K562 (cell line): Measurements from ENCODE around the gene P4HTM. TPM values are rescaled to one million over a fixed set of nuclear protein-coding genes. Genes with fewer than 3 reads are reported as not detected.

ENCODE experiments used
- ATF3 ChIP-seq, 2 experiments: fragments of 450-650 bp in 1 of 2; sonication (generic) in 1 of 2; formaldehyde crosslinking in 1 of 2; IDR thresholded peaks in 1 of 2; conservative IDR thresholded peaks in 1 of 2; 2 replicates each; pipeline versions ENCODE4 v1.6.1 to v1.8.1; 2016 to 2023; ENCODE audit warnings: mild to moderate bottlenecking in 2 of 2, moderate library complexity in 2 of 2, inconsistent platforms in 1 of 2, missing genetic modification reagents in 1 of 2
- CBX1 ChIP-seq: sonication (generic); IDR thresholded peaks from 2 replicates; pipeline ENCODE4 v1.6.1; 2016; ENCODE audit warnings: antibody characterized with exemption, low read depth, mild to moderate bottlenecking
- CLOCK ChIP-seq: fragments of 250-450 bp; sonication (Bioruptor Pico); IDR thresholded peaks from 2 replicates; pipeline ENCODE4 v1.4.0; 2020; ENCODE audit warnings: mild to moderate bottlenecking, moderate library complexity, borderline replicate concordance
- DMBX1 ChIP-seq: fragments of 250-450 bp; sonication (Bioruptor Pico); IDR thresholded peaks from 2 replicates; pipeline ENCODE4 v1.8.0; 2022; ENCODE audit warnings: inconsistent platforms, mild to moderate bottlenecking, moderate library complexity, borderline replicate concordance
- NONO ChIP-seq, 2 experiments: fragments of 200-400 bp in 1 of 2; fragments of 450-650 bp in 1 of 2; formaldehyde crosslinking in 1 of 2; IDR thresholded peaks; 2 replicates each; pipeline ENCODE4 v1.6.1; 2017; ENCODE audit warnings: low read depth in 2 of 2, mild to moderate bottlenecking in 2 of 2, moderate library complexity in 2 of 2, low read length in 1 of 2
- NR3C1 ChIP-seq: sonication (generic); formaldehyde crosslinking; IDR thresholded peaks from 2 replicates; pipeline ENCODE4 v1.8.1; 2022; ENCODE audit warnings: missing genetic modification reagents
- ZBTB2 ChIP-seq: fragments of 450-650 bp; IDR thresholded peaks from 2 replicates; pipeline ENCODE4 v1.6.1; 2016; ENCODE audit warnings: antibody characterized with exemption
- ZFX ChIP-seq: sonication (generic); formaldehyde crosslinking; IDR thresholded peaks from 2 replicates; pipeline ENCODE4 v1.8.0; 2022; ENCODE audit warnings: mild to moderate bottlenecking, missing genetic modification reagents, moderate library complexity
- polyA plus RNA-seq, 8 experiments: library from polyadenylated mRNA; depleted of rRNA in 4 of 8; stranded (reverse) in 5 of 8; unstranded in 3 of 8; fragments of >200 nt; fragmentation: Nextera tagmentation in 2 of 8; fragmentation: Illumina TruSeq in 1 of 8; extraction: Ambion mirVana in 2 of 8; extraction: Trizol in 1 of 8; gene quantifications; 2 replicates each; pipeline versions ENCODE4 v1.2.1 to v1.2.3, GENCODE V29; 2011 to 2014; ENCODE audit warnings: inconsistent platforms in 1 of 8, missing spikeins in 1 of 8
- total RNA-seq, 7 experiments: library from RNA; depleted of rRNA in 6 of 7; stranded (reverse); fragments of >200 nt in 6 of 7; fragmentation: Illumina TruSeq in 2 of 7; extraction: Trizol in 2 of 7; gene quantifications; 2 replicates each; pipeline versions ENCODE4 v1.2.1 to v1.2.3, GENCODE V29; 2011 to 2021; ENCODE audit warnings: low replicate concordance in 1 of 7
- TF ChIP-seq, protein P1 (sequence below): fragments of 250-450 bp; sonication (Bioruptor Pico); IDR thresholded peaks from 2 replicates; pipeline ENCODE4 v1.5.0; 2021; ENCODE audit warnings: mild to moderate bottlenecking, borderline replicate concordance
- TF ChIP-seq, protein P2 (sequence below): fragments of 450-650 bp; IDR thresholded peaks from 2 replicates; pipeline ENCODE4 v1.6.1; 2014; ENCODE audit warnings: low read depth, mild to moderate bottlenecking, moderate library complexity, borderline replicate concordance

P4HTM gene
- total and polyA plus RNA-seq, 9 of the 15 experiments (the other 6 are each of a cell fraction or from before 2014, with no cell fraction given): 0.09 to 0.66 (median 0.25) TPM; not detected in 2

- TF ChIP-seq NR3C1 (0 out of 2 replicates have a peak, but pooled peaks have one; percentile 50), NONO (IDR thresholded peaks at IDR 0.05; ENCODE audit: low read depth in 2 of 2, low read length in 1 of 2) (peak in 1 of 2 experiments; percentile 39; a peak in 1 of 4 replicates), ATF3 (IDR thresholded peaks at IDR 0.05) (no peak), ATF3 (CRISPR knock-in tag; conservative IDR thresholded peaks at IDR 0.05) (no peak), ZBTB2 (peak; percentile 32; the same call in 1 of the 2 replicates), CBX1 (peak; percentile 39; the same call in 1 of the 2 replicates), ZFX (CRISPR knock-in tag) (peak; percentile 77), CLOCK (no peak), DMBX1 (CRISPR knock-in tag) (0 out of 2 replicates have a peak, but pooled peaks have one; percentile 35)
- TF ChIP-seq, protein P1, sequence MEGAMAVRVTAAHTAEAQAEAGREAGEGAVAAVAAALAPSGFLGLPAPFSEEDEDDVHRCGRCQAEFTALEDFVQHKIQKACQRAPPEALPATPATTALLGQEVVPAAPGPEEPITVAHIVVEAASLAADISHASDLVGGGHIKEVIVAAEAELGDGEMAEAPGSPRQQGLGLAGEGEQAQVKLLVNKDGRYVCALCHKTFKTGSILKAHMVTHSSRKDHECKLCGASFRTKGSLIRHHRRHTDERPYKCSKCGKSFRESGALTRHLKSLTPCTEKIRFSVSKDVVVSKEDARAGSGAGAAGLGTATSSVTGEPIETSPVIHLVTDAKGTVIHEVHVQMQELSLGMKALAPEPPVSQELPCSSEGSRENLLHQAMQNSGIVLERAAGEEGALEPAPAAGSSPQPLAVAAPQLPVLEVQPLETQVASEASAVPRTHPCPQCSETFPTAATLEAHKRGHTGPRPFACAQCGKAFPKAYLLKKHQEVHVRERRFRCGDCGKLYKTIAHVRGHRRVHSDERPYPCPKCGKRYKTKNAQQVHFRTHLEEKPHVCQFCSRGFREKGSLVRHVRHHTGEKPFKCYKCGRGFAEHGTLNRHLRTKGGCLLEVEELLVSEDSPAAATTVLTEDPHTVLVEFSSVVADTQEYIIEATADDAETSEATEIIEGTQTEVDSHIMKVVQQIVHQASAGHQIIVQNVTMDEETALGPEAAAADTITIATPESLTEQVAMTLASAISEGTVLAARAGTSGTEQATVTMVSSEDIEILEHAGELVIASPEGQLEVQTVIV (CRISPR knock-in tag): no peak
- TF ChIP-seq, protein P2, sequence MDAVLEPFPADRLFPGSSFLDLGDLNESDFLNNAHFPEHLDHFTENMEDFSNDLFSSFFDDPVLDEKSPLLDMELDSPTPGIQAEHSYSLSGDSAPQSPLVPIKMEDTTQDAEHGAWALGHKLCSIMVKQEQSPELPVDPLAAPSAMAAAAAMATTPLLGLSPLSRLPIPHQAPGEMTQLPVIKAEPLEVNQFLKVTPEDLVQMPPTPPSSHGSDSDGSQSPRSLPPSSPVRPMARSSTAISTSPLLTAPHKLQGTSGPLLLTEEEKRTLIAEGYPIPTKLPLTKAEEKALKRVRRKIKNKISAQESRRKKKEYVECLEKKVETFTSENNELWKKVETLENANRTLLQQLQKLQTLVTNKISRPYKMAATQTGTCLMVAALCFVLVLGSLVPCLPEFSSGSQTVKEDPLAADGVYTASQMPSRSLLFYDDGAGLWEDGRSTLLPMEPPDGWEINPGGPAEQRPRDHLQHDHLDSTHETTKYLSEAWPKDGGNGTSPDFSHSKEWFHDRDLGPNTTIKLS: no peak; the same call in 1 of the 2 replicates
These were observed 28.1 kb downstream of the P4HTM start, which contains the start of gene DALRD3 (continued) for GRCh38 chr3:49017971-49018706.
